ENCODE results near the gene SLC22A3.
"Not testable (repeated sequence)": the region's sequence is repeated elsewhere in the genome, so short reads cannot be mapped to it uniquely, and the experiment has no call there.

The SLC22A3 gene, protein sequence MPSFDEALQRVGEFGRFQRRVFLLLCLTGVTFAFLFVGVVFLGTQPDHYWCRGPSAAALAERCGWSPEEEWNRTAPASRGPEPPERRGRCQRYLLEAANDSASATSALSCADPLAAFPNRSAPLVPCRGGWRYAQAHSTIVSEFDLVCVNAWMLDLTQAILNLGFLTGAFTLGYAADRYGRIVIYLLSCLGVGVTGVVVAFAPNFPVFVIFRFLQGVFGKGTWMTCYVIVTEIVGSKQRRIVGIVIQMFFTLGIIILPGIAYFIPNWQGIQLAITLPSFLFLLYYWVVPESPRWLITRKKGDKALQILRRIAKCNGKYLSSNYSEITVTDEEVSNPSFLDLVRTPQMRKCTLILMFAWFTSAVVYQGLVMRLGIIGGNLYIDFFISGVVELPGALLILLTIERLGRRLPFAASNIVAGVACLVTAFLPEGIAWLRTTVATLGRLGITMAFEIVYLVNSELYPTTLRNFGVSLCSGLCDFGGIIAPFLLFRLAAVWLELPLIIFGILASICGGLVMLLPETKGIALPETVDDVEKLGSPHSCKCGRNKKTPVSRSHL

DNA sequence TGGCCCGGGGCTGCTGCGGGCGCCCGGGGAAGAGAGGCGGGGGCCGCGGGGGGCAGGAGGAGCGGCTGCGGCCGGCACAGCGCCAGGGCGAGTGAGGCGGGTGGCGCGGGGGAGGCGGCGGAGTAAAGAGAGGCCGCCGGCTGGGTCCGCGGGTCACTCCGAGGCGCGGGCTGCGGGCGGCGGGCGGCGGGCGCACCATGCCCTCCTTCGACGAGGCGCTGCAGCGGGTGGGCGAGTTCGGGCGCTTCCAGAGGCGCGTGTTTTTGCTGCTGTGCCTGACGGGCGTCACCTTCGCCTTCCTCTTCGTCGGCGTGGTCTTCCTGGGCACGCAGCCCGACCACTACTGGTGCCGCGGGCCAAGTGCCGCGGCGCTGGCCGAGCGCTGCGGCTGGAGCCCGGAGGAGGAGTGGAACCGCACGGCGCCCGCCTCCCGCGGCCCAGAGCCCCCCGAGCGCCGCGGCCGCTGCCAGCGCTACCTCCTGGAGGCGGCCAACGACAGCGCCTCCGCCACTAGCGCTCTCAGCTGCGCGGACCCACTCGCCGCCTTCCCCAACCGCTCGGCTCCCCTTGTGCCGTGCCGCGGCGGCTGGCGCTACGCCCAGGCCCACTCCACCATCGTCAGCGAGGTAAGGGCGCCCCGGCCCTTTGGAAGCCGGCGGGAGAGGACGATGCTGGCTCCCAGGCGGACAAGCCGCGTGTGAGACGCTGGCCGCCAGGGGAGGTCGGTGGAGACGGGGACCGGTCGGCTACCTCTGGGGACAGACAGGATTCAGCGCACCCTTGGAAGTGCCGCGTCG, at the start of gene SLC22A3:
Gene SLC22A3 (plus strand): TSS at position 156 of the 797 bp plus-strand sequence. CDS start 42 bp downstream, at position 198.
- peak; percentile 35 for DNase-seq (ENCODE audit: low read depth)
- TF ChIP-seq, protein P1, sequence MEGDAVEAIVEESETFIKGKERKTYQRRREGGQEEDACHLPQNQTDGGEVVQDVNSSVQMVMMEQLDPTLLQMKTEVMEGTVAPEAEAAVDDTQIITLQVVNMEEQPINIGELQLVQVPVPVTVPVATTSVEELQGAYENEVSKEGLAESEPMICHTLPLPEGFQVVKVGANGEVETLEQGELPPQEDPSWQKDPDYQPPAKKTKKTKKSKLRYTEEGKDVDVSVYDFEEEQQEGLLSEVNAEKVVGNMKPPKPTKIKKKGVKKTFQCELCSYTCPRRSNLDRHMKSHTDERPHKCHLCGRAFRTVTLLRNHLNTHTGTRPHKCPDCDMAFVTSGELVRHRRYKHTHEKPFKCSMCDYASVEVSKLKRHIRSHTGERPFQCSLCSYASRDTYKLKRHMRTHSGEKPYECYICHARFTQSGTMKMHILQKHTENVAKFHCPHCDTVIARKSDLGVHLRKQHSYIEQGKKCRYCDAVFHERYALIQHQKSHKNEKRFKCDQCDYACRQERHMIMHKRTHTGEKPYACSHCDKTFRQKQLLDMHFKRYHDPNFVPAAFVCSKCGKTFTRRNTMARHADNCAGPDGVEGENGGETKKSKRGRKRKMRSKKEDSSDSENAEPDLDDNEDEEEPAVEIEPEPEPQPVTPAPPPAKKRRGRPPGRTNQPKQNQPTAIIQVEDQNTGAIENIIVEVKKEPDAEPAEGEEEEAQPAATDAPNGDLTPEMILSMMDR (IDR thresholded peaks at IDR 0.05; ENCODE audit: low read length, missing control alignments): peak; percentile 20
- peak within 1 kb of the TSS; percentile 68 for H3K4me3 ChIP-seq (replicated peaks; ENCODE audit: low read depth, low read length)

DNA sequence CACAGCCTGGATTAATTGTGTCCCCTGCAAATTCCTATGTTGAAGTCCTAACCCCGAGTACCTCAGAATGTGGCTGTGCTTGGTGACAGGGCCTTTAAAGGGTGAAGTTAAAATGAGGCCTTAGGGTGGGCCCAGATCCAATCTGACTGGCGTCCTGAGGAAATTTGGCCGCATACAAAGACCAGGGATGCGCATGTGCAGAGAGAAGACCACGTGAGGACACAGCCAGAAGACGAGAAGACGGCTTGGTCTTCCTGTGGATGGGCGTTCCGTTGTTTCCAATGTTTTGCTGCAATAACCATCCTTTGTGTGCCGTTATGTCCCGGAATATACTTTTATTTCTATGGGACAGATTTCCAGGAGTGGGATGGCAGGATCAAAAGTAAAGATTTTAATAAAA, 48.6 kb upstream of the SLC22A3 start:
- no peak for DNase-seq (ENCODE audit: low read depth)
- H3K4me3 ChIP-seq (replicated peaks; ENCODE audit: low read depth, low read length): no peak overlapping the region
- TF ChIP-seq, protein P1 (IDR thresholded peaks at IDR 0.05; ENCODE audit: low read length, missing control alignments): no peak

- no peak overlapping the region for H3K4me3 ChIP-seq (replicated peaks; ENCODE audit: low read depth, low read length)
- TF ChIP-seq, protein P1 (IDR thresholded peaks at IDR 0.05; ENCODE audit: low read length, missing control alignments): no peak
- DNase-seq (ENCODE audit: low read depth): no peak
These were observed 48.0 kb upstream of the SLC22A3 start for GRCh38 chr6:160300076-160300695.

DNA sequence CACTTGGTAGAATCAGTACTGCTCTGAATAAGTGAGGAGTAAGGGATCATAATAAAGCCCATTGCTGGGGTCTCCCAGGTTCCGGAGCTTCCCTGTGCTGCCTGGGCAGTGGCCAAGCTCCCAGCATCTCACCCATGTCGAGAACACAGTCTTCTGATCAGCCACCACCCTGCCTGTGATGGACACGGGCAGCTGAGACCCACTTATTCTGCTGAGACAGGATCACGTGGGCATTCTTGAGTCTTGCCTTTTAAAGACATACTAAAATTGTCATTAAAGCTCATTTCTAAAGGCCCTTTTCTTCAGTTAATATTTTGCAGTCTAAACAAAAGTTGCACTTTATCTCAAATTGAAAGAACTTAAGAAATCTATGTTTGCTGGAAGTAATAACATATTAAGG, 46.8 kb upstream of the SLC22A3 start:
- TF ChIP-seq, protein P1 (IDR thresholded peaks at IDR 0.05; ENCODE audit: low read length, missing control alignments): no peak
- no peak for DNase-seq (ENCODE audit: low read depth)
- H3K4me3 ChIP-seq (replicated peaks; ENCODE audit: low read depth, low read length): no peak overlapping the region

- H3K4me3 ChIP-seq (replicated peaks; ENCODE audit: low read depth, low read length): not testable (repeated sequence)
- peak; percentile 53 for DNase-seq (ENCODE audit: low read depth)
These were observed 45.6 kb upstream of the SLC22A3 start for GRCh38 chr6:160302431-160303082.

GRCh38 chr6:160303806-160304205, 44.4 kb upstream of the SLC22A3 start:
- TF ChIP-seq, protein P1 (IDR thresholded peaks at IDR 0.05; ENCODE audit: low read length, missing control alignments): no peak
- no peak for DNase-seq (ENCODE audit: low read depth)
- no peak overlapping the region for H3K4me3 ChIP-seq (replicated peaks; ENCODE audit: low read depth, low read length)

Measured in fibroblast of pulmonary artery (primary cell).